ENCODE measurements around the gene OR2L2.

The OR2L2 gene, protein sequence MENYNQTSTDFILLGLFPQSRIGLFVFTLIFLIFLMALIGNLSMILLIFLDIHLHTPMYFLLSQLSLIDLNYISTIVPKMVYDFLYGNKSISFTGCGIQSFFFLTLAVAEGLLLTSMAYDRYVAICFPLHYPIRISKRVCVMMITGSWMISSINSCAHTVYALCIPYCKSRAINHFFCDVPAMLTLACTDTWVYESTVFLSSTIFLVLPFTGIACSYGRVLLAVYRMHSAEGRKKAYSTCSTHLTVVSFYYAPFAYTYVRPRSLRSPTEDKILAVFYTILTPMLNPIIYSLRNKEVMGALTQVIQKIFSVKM

GRCh38 chr1:248029770-248030169 is at the start of gene OR2L2:
Gene OR2L2 (plus strand): TSS chr1:248030070. CDS start chr1:248038268, 8,198 bp downstream.
- TF ChIP-seq, protein P1, sequence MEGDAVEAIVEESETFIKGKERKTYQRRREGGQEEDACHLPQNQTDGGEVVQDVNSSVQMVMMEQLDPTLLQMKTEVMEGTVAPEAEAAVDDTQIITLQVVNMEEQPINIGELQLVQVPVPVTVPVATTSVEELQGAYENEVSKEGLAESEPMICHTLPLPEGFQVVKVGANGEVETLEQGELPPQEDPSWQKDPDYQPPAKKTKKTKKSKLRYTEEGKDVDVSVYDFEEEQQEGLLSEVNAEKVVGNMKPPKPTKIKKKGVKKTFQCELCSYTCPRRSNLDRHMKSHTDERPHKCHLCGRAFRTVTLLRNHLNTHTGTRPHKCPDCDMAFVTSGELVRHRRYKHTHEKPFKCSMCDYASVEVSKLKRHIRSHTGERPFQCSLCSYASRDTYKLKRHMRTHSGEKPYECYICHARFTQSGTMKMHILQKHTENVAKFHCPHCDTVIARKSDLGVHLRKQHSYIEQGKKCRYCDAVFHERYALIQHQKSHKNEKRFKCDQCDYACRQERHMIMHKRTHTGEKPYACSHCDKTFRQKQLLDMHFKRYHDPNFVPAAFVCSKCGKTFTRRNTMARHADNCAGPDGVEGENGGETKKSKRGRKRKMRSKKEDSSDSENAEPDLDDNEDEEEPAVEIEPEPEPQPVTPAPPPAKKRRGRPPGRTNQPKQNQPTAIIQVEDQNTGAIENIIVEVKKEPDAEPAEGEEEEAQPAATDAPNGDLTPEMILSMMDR (conservative IDR thresholded peaks at IDR 0.05) = no peak
- no peak within 1 kb of the TSS for H3K27ac ChIP-seq

- H3K27ac ChIP-seq = no peak overlapping the region
- TF ChIP-seq, protein P1 (conservative IDR thresholded peaks at IDR 0.05) = no peak
Measured at GRCh38 chr1:247992986-247993385, 36.9 kb upstream of the OR2L2 start.

GRCh38 chr1:247998811-247999210 is 31.1 kb upstream of the OR2L2 start:
- no peak overlapping the region for H3K27ac ChIP-seq
- TF ChIP-seq, protein P1 (conservative IDR thresholded peaks at IDR 0.05) = no peak

GRCh38 chr1:248000169-248000568 is 29.7 kb upstream of the OR2L2 start:
- no peak overlapping the region for H3K27ac ChIP-seq
- TF ChIP-seq, protein P1 (conservative IDR thresholded peaks at IDR 0.05) = no peak

DNA sequence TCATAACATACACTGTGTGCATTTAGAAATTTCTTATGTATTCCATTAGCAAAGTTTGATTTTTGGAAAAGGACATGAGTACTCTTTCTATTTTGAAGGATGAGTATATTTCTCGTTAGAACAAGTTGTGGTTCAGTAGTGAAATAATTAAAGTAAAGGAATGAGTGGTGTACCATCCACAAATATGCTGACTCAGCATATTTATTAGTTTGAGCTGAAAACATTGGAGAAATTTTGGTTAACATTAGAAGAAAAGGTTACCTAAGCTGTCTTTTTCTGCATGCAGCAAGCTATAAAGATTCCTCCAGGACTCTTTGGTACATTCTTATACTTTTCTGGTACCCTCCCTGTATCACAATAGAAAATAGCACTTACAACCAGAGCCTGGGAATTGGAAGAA is 22.1 kb upstream of the OR2L2 start:
- TF ChIP-seq, protein P1 (conservative IDR thresholded peaks at IDR 0.05) = no peak

GRCh38 chr1:248009681-248010080 is 20.2 kb upstream of the OR2L2 start:
- H3K27ac ChIP-seq = no peak overlapping the region
- TF ChIP-seq, protein P1 (conservative IDR thresholded peaks at IDR 0.05) = no peak

More for the DNA sequence above, 22.1 kb upstream of the OR2L2 start:
- H3K27ac ChIP-seq = no peak overlapping the region

GRCh38 chr1:248013229-248013710 is 16.6 kb upstream of the OR2L2 start, which contains the start of gene OR2L5:
Gene OR2L5 (plus strand): TSS chr1:248013660. CDS start chr1:248021948, 8,288 bp downstream.
- TF ChIP-seq, protein P1 (conservative IDR thresholded peaks at IDR 0.05) = no peak
- no peak within 1 kb of the TSS for H3K27ac ChIP-seq
